DMS153 treated with DMSO at 0.1 percent for 48 hours (cell line): ENCODE results near the gene TXNRD3.

Experiments
- DNase-seq: peaks from one replicate; lab custom pipeline; 2025; ENCODE audit not compliant: unreplicated experiment; lab: John Stamatoyannopoulos, UW

TXNRD3 gene

GRCh38 chr3:126672741-126673140 lies 17.8 kb upstream of the TXNRD3 start:
- no peak for DNase-seq

GRCh38 chr3:126672340-126672739 lies 17.4 kb upstream of the TXNRD3 start:
- DNase-seq: no peak

- DNase-seq: no peak
Measured at GRCh38 chr3:126671521-126671920, 16.6 kb upstream of the TXNRD3 start.

GRCh38 chr3:126668450-126669401 lies 13.8 kb upstream of the TXNRD3 start:
- DNase-seq: no peak

GRCh38 chr3:126667631-126668449 lies 12.9 kb upstream of the TXNRD3 start:
- no peak for DNase-seq

- no peak for DNase-seq
Measured at GRCh38 chr3:126666658-126667528, 12.0 kb upstream of the TXNRD3 start.

GRCh38 chr3:126665959-126666657 lies 11.2 kb upstream of the TXNRD3 start:
- no peak for DNase-seq

GRCh38 chr3:126665221-126665936 lies 10.5 kb upstream of the TXNRD3 start:
- no peak for DNase-seq

GRCh38 chr3:126664591-126665214 lies 9.8 kb upstream of the TXNRD3 start:
- no peak for DNase-seq

- DNase-seq: no peak
Measured at GRCh38 chr3:126663750-126664149, 8.8 kb upstream of the TXNRD3 start.

- no peak for DNase-seq
Measured at GRCh38 chr3:126663257-126663656, 8.3 kb upstream of the TXNRD3 start.

- DNase-seq: no peak
Measured at GRCh38 chr3:126661532-126662364, 6.8 kb upstream of the TXNRD3 start.

GRCh38 chr3:126659915-126660886 lies 5.3 kb upstream of the TXNRD3 start:
- no peak for DNase-seq

GRCh38 chr3:126658584-126658983 lies 3.7 kb upstream of the TXNRD3 start:
- no peak for DNase-seq

- DNase-seq: no peak
Measured at GRCh38 chr3:126657901-126658300, 3.0 kb upstream of the TXNRD3 start.

- DNase-seq: no peak
Measured at GRCh38 chr3:126656371-126657134, 1.6 kb upstream of the TXNRD3 start.
